ENCODE results near the gene TSPAN5.
A peak's percentile ranks its signal among the peaks of the same experiment; 100 is the strongest.

TSPAN5 gene

GRCh38 chr4:98653890-98654867 is 4.2 kb downstream of the TSPAN5 start:
- DNase-seq (ENCODE audit: low read depth in 1 of 2, low spot score in 1 of 2), result no peak
- in situ Hi-C loops (cut with HindIII; ENCODE audit: low pct_unique_long_range_greater_than_20kb, low sequenced_read_pairs), result no loop called here
- no peak for TF ChIP-seq JUND (IDR thresholded peaks at IDR 0.05; ENCODE audit: low read depth)

- in situ Hi-C loops (cut with HindIII; ENCODE audit: low pct_unique_long_range_greater_than_20kb, low sequenced_read_pairs), result no loop called here
- TF ChIP-seq JUND (IDR thresholded peaks at IDR 0.05; ENCODE audit: low read depth), result no peak
- no peak for DNase-seq (ENCODE audit: low read depth in 1 of 2, low spot score in 1 of 2)
Observed at GRCh38 chr4:98652996-98653395, 5.4 kb downstream of the TSPAN5 start.

- TF ChIP-seq JUND (IDR thresholded peaks at IDR 0.05; ENCODE audit: low read depth), result no peak
- no peak for DNase-seq (ENCODE audit: low read depth in 1 of 2, low spot score in 1 of 2)
- in situ Hi-C loops (cut with HindIII; ENCODE audit: low pct_unique_long_range_greater_than_20kb, low sequenced_read_pairs), result no loop called here
Observed at GRCh38 chr4:98648602-98649001, 9.8 kb downstream of the TSPAN5 start.

DNA sequence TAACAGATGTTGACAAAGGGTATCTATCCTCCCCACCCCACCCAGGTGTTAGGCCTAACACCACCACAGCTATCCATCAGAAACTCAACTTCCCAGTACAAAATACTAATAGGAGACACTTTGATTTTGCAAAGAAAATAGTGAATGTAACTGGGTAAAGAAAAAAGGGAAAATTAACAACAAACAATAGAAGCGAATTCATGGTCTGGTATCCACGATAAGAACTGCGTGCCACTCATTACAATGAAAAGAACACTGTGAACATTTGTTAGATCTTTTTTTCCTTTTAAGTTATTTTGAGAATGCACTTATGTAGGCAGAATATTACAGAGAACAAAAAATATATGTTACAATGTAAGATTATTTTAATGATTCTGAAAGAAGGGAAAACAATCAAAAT is 12.0 kb downstream of the TSPAN5 start:
- TF ChIP-seq JUND (IDR thresholded peaks at IDR 0.05; ENCODE audit: low read depth), result no peak
- DNase-seq (ENCODE audit: low read depth in 1 of 2, low spot score in 1 of 2), result no peak
- in situ Hi-C loops (cut with HindIII; ENCODE audit: low pct_unique_long_range_greater_than_20kb, low sequenced_read_pairs), result no loop called here

DNA sequence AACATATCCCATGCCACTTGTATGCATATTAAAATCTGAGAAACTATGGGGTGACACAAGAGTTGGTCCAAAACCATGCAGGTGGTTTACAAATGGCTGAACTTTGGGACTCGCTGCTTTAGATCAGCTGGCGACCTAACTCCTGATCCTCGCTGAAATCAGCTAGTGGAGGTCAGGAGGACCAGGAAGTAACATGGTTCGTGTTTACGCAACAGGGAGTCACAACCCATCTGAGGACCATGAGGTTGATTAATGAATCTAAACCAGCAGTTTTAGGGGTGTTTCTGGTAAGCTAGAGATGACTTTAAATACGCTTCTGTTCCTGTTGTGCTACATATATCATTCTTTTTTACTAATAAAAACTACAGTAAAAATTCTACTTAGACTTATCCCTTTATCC is 12.9 kb downstream of the TSPAN5 start:
- no peak for DNase-seq (ENCODE audit: low read depth in 1 of 2, low spot score in 1 of 2)
- in situ Hi-C loops (cut with HindIII; ENCODE audit: low pct_unique_long_range_greater_than_20kb, low sequenced_read_pairs), result no loop called here
- no peak for TF ChIP-seq JUND (IDR thresholded peaks at IDR 0.05; ENCODE audit: low read depth)

- DNase-seq (ENCODE audit: low read depth in 1 of 2, low spot score in 1 of 2), result no peak
- in situ Hi-C loops (cut with HindIII; ENCODE audit: low pct_unique_long_range_greater_than_20kb, low sequenced_read_pairs), result no loop called here
- TF ChIP-seq JUND (IDR thresholded peaks at IDR 0.05; ENCODE audit: low read depth), result no peak
Observed at GRCh38 chr4:98643755-98644154, 14.7 kb downstream of the TSPAN5 start.

DNA sequence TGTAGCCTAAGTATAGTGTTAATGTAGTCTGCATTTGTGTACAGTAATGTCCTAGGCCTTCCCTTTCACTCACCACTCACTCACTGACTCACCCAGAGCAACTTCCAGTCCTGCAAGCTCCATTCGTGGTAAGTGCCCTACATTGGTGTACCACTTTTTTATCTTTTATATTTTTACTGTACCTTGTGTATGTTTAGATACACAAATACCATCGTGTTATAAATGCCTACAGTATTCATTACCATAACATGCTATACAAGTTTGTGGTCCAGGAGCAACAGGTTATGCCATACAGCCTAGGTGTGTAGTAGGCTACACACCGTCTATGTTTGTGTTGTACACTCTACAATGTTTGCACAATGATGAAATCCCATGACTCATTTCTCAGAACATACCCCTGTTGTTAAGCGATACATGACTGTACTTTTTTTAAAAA is 15.4 kb downstream of the TSPAN5 start:
- DNase-seq (ENCODE audit: low read depth in 1 of 2, low spot score in 1 of 2), result peak in 1 of 2 experiments; percentile 79
- in situ Hi-C loops (cut with HindIII; ENCODE audit: low pct_unique_long_range_greater_than_20kb, low sequenced_read_pairs), result no loop called here
- peak; percentile 73 for TF ChIP-seq JUND (IDR thresholded peaks at IDR 0.05; ENCODE audit: low read depth)

DNA sequence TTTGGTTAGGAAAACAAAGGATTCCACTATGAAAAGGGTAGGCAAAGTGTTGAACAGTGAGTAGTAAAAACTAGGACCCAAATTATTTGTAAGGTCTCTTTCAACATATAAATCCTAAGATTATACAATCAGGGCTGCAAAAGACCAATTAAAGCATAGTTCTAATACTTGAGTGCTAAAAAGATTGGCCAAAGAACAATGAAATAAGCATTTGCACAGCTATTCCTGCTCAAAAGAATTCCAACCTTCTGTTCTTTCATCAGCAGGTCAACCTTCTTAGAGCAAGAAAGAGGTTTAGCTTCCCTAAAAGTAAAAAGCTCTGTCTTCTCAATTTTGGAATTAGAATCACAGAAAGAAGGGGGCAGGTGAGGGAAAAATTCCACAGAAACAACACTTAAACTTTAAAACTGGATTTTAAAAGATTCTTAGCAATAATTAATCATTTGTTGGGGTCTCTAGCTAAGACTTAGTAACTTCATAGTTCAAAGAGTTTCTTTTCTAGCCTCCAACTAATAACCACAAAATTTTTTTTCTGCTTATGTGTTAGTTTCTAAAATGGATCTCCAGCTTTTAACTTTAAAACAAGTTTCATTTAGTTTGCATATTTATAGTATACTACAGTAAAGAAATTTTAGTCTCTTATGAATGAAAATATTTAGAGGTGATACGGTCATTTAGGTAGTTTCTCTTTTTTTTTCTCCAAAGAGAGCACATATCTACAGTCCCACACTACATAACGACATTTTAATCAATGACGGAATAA is 16.3 kb downstream of the TSPAN5 start:
- TF ChIP-seq JUND (IDR thresholded peaks at IDR 0.05; ENCODE audit: low read depth), result no peak
- in situ Hi-C loops (cut with HindIII; ENCODE audit: low pct_unique_long_range_greater_than_20kb, low sequenced_read_pairs), result no loop called here
- DNase-seq (ENCODE audit: low read depth in 1 of 2, low spot score in 1 of 2), result no peak

- no peak for DNase-seq (ENCODE audit: low read depth in 1 of 2, low spot score in 1 of 2)
- TF ChIP-seq JUND (IDR thresholded peaks at IDR 0.05; ENCODE audit: low read depth), result no peak
- in situ Hi-C loops (cut with HindIII; ENCODE audit: low pct_unique_long_range_greater_than_20kb, low sequenced_read_pairs), result no loop called here
Observed at GRCh38 chr4:98641376-98641775, 17.0 kb downstream of the TSPAN5 start.

DNA sequence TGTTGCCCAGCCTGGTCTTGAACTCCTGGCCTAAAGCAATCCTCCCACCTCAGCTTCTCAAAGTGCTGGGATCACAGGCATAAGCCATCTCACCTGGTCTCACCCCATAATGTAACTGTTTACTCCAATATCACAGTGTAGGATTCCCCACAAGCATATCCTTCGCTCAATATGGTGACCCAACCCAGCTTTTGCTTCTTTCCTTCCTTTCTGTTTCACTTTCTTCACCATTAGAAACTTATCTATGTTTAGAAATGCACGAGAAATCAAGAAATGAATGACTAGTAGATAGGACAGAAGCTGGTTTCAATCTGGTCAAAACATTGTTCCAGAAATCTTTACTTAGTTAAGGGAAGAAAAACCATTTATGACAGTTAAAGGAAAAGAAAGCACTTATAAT is 18.9 kb downstream of the TSPAN5 start:
- in situ Hi-C loops (cut with HindIII; ENCODE audit: low pct_unique_long_range_greater_than_20kb, low sequenced_read_pairs), result no loop called here
- no peak for TF ChIP-seq JUND (IDR thresholded peaks at IDR 0.05; ENCODE audit: low read depth)
- no peak for DNase-seq (ENCODE audit: low read depth in 1 of 2, low spot score in 1 of 2)

DNA sequence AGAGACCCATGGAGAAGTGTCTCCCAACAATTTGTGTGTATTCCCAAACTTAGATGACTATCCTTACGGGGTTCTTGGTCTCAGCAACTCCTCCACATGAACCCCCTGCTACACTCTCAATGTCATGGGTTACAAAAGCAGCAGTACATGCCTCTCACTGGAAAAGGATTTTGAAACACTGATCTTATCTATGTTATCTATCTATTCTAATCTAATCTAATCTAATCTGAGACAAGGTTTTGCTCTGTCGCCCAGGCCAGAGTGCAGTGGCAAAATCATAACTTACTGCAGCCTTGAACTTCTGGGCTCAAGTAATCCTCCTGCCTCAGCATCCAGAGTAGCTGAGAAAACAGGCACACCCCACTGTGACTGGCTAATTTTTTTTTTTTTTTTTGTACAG is 19.3 kb downstream of the TSPAN5 start:
- TF ChIP-seq JUND (IDR thresholded peaks at IDR 0.05; ENCODE audit: low read depth), result no peak
- in situ Hi-C loops (cut with HindIII; ENCODE audit: low pct_unique_long_range_greater_than_20kb, low sequenced_read_pairs), result no loop called here
- no peak for DNase-seq (ENCODE audit: low read depth in 1 of 2, low spot score in 1 of 2)

- no peak for TF ChIP-seq JUND (IDR thresholded peaks at IDR 0.05; ENCODE audit: low read depth)
- no peak for DNase-seq (ENCODE audit: low read depth in 1 of 2, low spot score in 1 of 2)
- in situ Hi-C loops (cut with HindIII; ENCODE audit: low pct_unique_long_range_greater_than_20kb, low sequenced_read_pairs), result no loop called here
Observed at GRCh38 chr4:98638661-98639060, 19.8 kb downstream of the TSPAN5 start.

- TF ChIP-seq JUND (IDR thresholded peaks at IDR 0.05; ENCODE audit: low read depth), result no peak
- in situ Hi-C loops (cut with HindIII; ENCODE audit: low pct_unique_long_range_greater_than_20kb, low sequenced_read_pairs), result no loop called here
- no peak for DNase-seq (ENCODE audit: low read depth in 1 of 2, low spot score in 1 of 2)
Observed at GRCh38 chr4:98634061-98634460, 24.4 kb downstream of the TSPAN5 start.

Measured in T47D (cell line).